ENCODE data around the gene DDIT4L. TPM values are rescaled to one million over a fixed set of nuclear protein-coding genes. Genes with fewer than 3 reads are reported as not detected.

The DDIT4L gene
- total and polyA plus RNA-seq, 2 of the 4 experiments (the other 2 are of a cell fraction): 3.1 to 3.9 TPM

GRCh38 chr4:100208459-100208858 is 18.2 kb upstream of the DDIT4L start:
- Histone ChIP-seq H3K27ac (ENCODE audit: insufficient read depth, low read length) (no peak overlapping the region), H4K8ac (ENCODE audit: low read depth in 2 of 2, low read length in 2 of 2) (no peak overlapping the region), H3K27me3 (ENCODE audit: control insufficient read depth, insufficient read depth, low read length) (peaks cover 2% of the 10 kb centered on the region; the same call in 1 of the 2 replicates), H3K4me2 (ENCODE audit: low read depth, low read length) (no peak overlapping the region), H2BK5ac (ENCODE audit: low read depth, low read length, poor library complexity, severe bottlenecking) (no peak overlapping the region), H4K91ac (ENCODE audit: insufficient read depth, low read depth, low read length) (no peak overlapping the region), H2BK20ac (ENCODE audit: low read depth, low read length) (no peak overlapping the region), H3K9ac (ENCODE audit: low read depth, low read length) (no peak overlapping the region), H3K4me3 (ENCODE audit: insufficient read depth, low read depth, low read length) (no peak overlapping the region), H2BK15ac (ENCODE audit: low read depth, low read length) (no peak overlapping the region), H2BK120ac (ENCODE audit: low read depth, low read length) (no peak overlapping the region), H2AFZ (replicated peaks; ENCODE audit: low read length, poor library complexity) (no peak overlapping the region), H3K9me3 (ENCODE audit: control insufficient read depth, insufficient read depth, low read length) (no peaks in the 10 kb centered on the region), H2AK9ac (replicated peaks; ENCODE audit: low read depth, low read length, poor library complexity) (no peak overlapping the region), H4K20me1 (ENCODE audit: insufficient read depth, low read length) (no peaks in the 10 kb centered on the region), H2AK5ac (ENCODE audit: low read depth, low read length) (no peak overlapping the region), H3K4me1 (ENCODE audit: control insufficient read depth, insufficient read depth, low read length) (no peaks in the 10 kb centered on the region), H3K4ac (ENCODE audit: low read depth, low read length) (no peak overlapping the region), H3K23ac (ENCODE audit: low read depth, low read length) (no peak overlapping the region), H3K18ac (ENCODE audit: low read depth, low read length) (no peak overlapping the region), H3K9me1 (ENCODE audit: insufficient read depth, low read length) (no peaks in the 10 kb centered on the region), H3K56ac (ENCODE audit: extremely low read depth, insufficient read depth, low read length) (no peak overlapping the region), H4K5ac (ENCODE audit: low read depth, low read length) (no peak overlapping the region), H3K79me1 (ENCODE audit: low read depth in 1 of 2, low read length in 2 of 2) (no peaks in the 10 kb centered on the region), H3K36me3 (ENCODE audit: control insufficient read depth, insufficient read depth, low read length) (no peaks in the 10 kb centered on the region), H3K14ac (replicated peaks; ENCODE audit: low read depth, low read length) (no peak overlapping the region)
- TF ChIP-seq USF2 (IDR thresholded peaks at IDR 0.05; ENCODE audit: low read depth, low read length) (no peak), MAZ (IDR thresholded peaks at IDR 0.05; ENCODE audit: borderline replicate concordance, low read depth, low read length) (no peak), MXI1 (IDR thresholded peaks at IDR 0.05; ENCODE audit: borderline replicate concordance, low read depth, low read length) (no peak), NFE2L2 (IDR thresholded peaks at IDR 0.05; ENCODE audit: low read depth, low read length) (no peak), BHLHE40 (IDR thresholded peaks at IDR 0.05; ENCODE audit: low read depth, low read length) (no peak), ELK1 (IDR thresholded peaks at IDR 0.05; ENCODE audit: borderline replicate concordance, low read depth, low read length) (no peak), RCOR1 (IDR thresholded peaks at IDR 0.05; ENCODE audit: insufficient replicate concordance, low read length) (no peak), CEBPB (IDR thresholded peaks at IDR 0.05; ENCODE audit: low read depth, low read length) (no peak), POLR2A (IDR thresholded peaks at IDR 0.05; ENCODE audit: low read depth, low read length) (no peak), CTCF (conservative IDR thresholded peaks at IDR 0.05; ENCODE audit: low read depth, low read length) (no peak), SMC3 (IDR thresholded peaks at IDR 0.05; ENCODE audit: low read depth, low read length) (no peak), CHD1 (IDR thresholded peaks at IDR 0.05; ENCODE audit: low read depth, low read length) (no peak)
- ChIA-PET POLR2A (ENCODE audit: unreplicated experiment) (no interaction called here), CTCF (no interaction called here)
- no TSS peak for BruUV-seq (replicated peaks)
- WGBS, 2 experiments (ENCODE audit: extremely low coverage in 2 of 2, insufficient read length in 1 of 2): no CpG with 5 or more reads among the region's 3 CpGs
- in situ Hi-C loops (cut with MboI; ENCODE audit: low sequenced_read_pairs): no loop called here
- ATAC-seq (ENCODE audit: low read depth): no peak
- intact Hi-C loops (cut with micrococcal nuclease): no loop called here
- no peak for DNase-seq
- dilution Hi-C loops (cut with HindIII; ENCODE audit: low sequenced_read_pairs, unreplicated experiment): no loop called here
